ENCODE measurements around the gene PPP2R5D.

Gene PPP2R5D

GRCh38 chr6:43060034-43060754, 75.8 kb downstream of the PPP2R5D start:
- no peak for DNase-seq

- DNase-seq: no peak
Observed at GRCh38 chr6:43060755-43061633, 76.6 kb downstream of the PPP2R5D start.

- no peak for DNase-seq
Observed at GRCh38 chr6:43061861-43062260, 77.5 kb downstream of the PPP2R5D start.
